Thyroid gland (tissue), 4 donors: Measurements from ENCODE around the gene CD300LG. TPM values are rescaled to one million over a fixed set of nuclear protein-coding genes. Genes with fewer than 3 reads are reported as not detected.
A peak's percentile ranks its signal among the peaks of the same experiment; 100 is the strongest.

Experiments
- DNase-seq, 2 donors: peaks; one replicate each; pipeline ENCODE4 v3.0.0-alpha.2; 2019
- H3K27ac ChIP-seq, 3 donors: fragments of 200-600 bp; sonication (generic); 1 replicate in 2 of 3; 2 replicates in 1 of 3; pipeline ENCODE4 v1.5.1; 2016 to 2019; ENCODE audit warnings: mild to moderate bottlenecking in 1 of 3, moderate library complexity in 1 of 3
- H3K27me3 ChIP-seq: fragments of 200-600 bp; sonication (generic); one replicate; pipeline ENCODE4 v1.5.1; 2019
- H3K36me3 ChIP-seq, 2 donors: fragments of 200-600 bp; sonication (generic); one replicate each; pipeline ENCODE4 v1.5.1; 2016 to 2019
- H3K4me1 ChIP-seq, 2 donors: fragments of 200-600 bp; sonication (generic); one replicate each; pipeline ENCODE4 v1.5.1; 2017 to 2019
- H3K4me3 ChIP-seq, 3 donors: fragments of 200-600 bp; sonication (generic); replicated peaks in 1 of 3; 1 replicate in 2 of 3; 2 replicates in 1 of 3; pipeline ENCODE4 v1.5.1; 2016; ENCODE audit warnings: mild to moderate bottlenecking in 1 of 3
- H3K9me3 ChIP-seq: fragments of 200-600 bp; sonication (generic); one replicate; pipeline ENCODE4 v1.5.1; 2017
- POLR2A ChIP-seq, 2 donors: fragments of 450-650 bp; IDR thresholded peaks; one replicate each; pipeline ENCODE4 v1.6.1; 2017; ENCODE audit warnings: antibody characterized with exemption in 2 of 2, mild to moderate bottlenecking in 2 of 2, moderate library complexity in 1 of 2
- WGBS, 2 donors: methylation state at CpG; one replicate each; pipeline ENCODE4 v1.1.5; 2017; 5-methylcytosine and 5-hydroxymethylcytosine counted together
- intact Hi-C: fragments of 100-400 bp; cut with DNase I; formaldehyde crosslinking; loops from one replicate; pipeline ENCODE4 v1.15.1; 2023
- total RNA-seq, 4 donors: library from RNA; depleted of rRNA; stranded (reverse); fragments of >200 nt; gene quantifications; one replicate each; pipeline ENCODE4 v1.2.3, GENCODE V29; 2016
- TF ChIP-seq, protein P1 (sequence below), 6 experiments: fragments of 200-600 bp in 3 of 6; fragments of 450-650 bp in 3 of 6; sonication (generic) in 3 of 6; IDR thresholded peaks; one replicate each; pipeline ENCODE4 v1.5.1; 2016 to 2019; ENCODE audit warnings: antibody characterized with exemption in 6 of 6, mild to moderate bottlenecking in 2 of 6, inconsistent platforms in 1 of 6, moderate library complexity in 1 of 6

The CD300LG gene
- total RNA-seq, 4 donors from 2014 or later = 1.5 to 22.5 (median 2.2) TPM

DNA sequence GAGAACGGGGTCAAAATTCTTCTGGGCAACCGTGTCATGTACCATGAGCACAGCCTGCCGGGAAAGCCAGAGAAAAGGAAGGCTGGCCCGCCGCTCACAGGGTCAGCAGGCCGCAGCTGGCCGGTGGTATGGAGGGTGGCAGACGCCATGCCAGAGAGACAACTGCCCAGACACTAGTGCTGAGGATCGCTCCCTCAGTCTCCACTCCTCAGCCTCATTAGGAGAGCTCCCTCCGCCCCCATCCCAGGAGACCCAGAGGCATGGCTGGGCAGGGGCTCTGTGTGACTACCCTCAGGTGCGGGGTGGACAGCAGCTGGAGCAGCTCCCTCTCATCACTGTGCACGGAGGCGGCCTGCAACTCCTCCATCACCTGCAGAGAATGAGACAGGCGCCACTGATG lies 17.2 kb upstream of the CD300LG start:
- intact Hi-C loops = loop anchor here (5.0 kb wide), 1 partner anchor 47 kb away; the partner anchor contains the start of gene CFAP97D1
- peaks cover 17 to 27% of the 10 kb centered on the region in 2 donors for H3K4me1 ChIP-seq
- H3K36me3 ChIP-seq = no peaks in the 10 kb centered on the region
- H3K4me3 ChIP-seq = no peak overlapping the region
- no peaks in the 10 kb centered on the region for H3K9me3 ChIP-seq
- no peaks in the 10 kb centered on the region for H3K27me3 ChIP-seq
- no peak overlapping the region for H3K27ac ChIP-seq
- WGBS, 2 donors = 93 to 95% methylated on average over 9 to 13 of the region's 14 CpGs
- no peak for TF ChIP-seq POLR2A (IDR thresholded peaks at IDR 0.05)
- TF ChIP-seq, protein P1, sequence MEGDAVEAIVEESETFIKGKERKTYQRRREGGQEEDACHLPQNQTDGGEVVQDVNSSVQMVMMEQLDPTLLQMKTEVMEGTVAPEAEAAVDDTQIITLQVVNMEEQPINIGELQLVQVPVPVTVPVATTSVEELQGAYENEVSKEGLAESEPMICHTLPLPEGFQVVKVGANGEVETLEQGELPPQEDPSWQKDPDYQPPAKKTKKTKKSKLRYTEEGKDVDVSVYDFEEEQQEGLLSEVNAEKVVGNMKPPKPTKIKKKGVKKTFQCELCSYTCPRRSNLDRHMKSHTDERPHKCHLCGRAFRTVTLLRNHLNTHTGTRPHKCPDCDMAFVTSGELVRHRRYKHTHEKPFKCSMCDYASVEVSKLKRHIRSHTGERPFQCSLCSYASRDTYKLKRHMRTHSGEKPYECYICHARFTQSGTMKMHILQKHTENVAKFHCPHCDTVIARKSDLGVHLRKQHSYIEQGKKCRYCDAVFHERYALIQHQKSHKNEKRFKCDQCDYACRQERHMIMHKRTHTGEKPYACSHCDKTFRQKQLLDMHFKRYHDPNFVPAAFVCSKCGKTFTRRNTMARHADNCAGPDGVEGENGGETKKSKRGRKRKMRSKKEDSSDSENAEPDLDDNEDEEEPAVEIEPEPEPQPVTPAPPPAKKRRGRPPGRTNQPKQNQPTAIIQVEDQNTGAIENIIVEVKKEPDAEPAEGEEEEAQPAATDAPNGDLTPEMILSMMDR (IDR thresholded peaks at IDR 0.05) = no peak
- no peak for DNase-seq

DNA sequence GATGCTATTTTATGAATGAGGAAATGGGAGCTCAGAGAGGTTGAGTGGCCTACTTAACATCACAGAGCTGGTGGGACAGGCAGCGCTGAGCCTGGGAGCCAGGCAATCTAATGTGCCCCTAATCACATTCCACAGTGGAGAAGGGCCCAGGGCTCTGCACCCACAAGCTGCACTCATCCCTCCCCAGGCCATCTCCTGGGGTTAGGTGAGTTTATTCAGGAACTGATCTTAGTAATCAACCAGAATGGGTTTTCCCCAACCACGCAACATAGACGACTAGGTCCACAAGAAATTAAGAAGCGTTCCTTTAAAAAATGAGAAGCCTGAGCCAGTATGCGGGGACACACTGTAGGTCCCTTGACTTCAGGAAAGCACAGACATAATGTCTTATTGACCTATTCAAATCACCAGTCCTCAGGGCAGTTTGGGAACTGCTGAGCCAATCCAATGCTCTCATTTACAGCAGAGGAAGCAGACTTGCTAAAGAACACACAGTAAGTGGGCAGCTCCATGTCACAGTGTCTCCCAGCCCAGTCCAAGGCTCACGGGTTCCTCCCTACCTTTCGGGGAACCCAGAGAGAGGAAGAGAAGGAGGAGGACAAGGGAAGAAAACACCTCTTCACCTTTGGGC lies 16.4 kb upstream of the CD300LG start:
- Histone ChIP-seq H3K27me3 (no peaks in the 10 kb centered on the region), H3K36me3 (no peaks in the 10 kb centered on the region), H3K27ac (no peak overlapping the region), H3K4me1 (peaks cover 17 to 27% of the 10 kb centered on the region in 2 donors), H3K4me3 (no peak overlapping the region), H3K9me3 (no peaks in the 10 kb centered on the region)
- no peak for TF ChIP-seq POLR2A (IDR thresholded peaks at IDR 0.05)
- TF ChIP-seq, protein P1 (IDR thresholded peaks at IDR 0.05) = no peak
- no peak for DNase-seq
- 93 to 95% methylated on average over 6 to 7 of the region's 7 CpGs for WGBS, 2 donors
- intact Hi-C loops = loop anchor here (5.0 kb wide), 1 partner anchor 48 kb away; the partner anchor contains the start of gene CFAP97D1

DNA sequence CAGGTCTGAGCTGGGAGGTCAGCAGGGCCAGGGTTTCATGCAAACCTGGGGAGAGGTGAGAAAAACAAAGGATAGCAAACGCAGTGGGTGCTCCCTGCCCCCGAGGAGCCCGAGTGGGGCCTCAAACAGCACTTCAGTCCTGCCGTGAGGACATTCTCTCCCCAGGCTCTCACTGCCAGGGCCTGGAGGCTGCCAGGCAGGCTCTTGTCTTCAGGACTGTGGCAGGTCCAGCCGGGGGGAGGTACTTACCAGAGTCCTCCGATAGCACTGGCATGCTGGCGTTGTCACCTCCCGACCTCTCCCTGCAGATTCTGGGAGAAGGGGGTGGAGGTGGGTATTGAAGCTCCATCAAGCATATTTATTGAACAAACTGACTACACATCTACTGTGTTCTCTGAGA lies 15.3 kb upstream of the CD300LG start:
- H3K36me3 ChIP-seq = no peaks in the 10 kb centered on the region
- no peak overlapping the region for H3K4me3 ChIP-seq
- no peak overlapping the region for H3K27ac ChIP-seq
- no peaks in the 10 kb centered on the region for H3K27me3 ChIP-seq
- WGBS, 2 donors = 35 to 45% methylated on average over 8 of the region's 8 CpGs
- TF ChIP-seq, protein P1 (IDR thresholded peaks at IDR 0.05) = no peak
- no peak for TF ChIP-seq POLR2A (IDR thresholded peaks at IDR 0.05)
- intact Hi-C loops = loop anchor here (5.0 kb wide), 1 partner anchor 49 kb away; the partner anchor contains the start of gene CFAP97D1
- peaks cover 17 to 27% of the 10 kb centered on the region in 2 donors for H3K4me1 ChIP-seq
- H3K9me3 ChIP-seq = no peaks in the 10 kb centered on the region
- peak; percentile 87 to 94 for DNase-seq

DNA sequence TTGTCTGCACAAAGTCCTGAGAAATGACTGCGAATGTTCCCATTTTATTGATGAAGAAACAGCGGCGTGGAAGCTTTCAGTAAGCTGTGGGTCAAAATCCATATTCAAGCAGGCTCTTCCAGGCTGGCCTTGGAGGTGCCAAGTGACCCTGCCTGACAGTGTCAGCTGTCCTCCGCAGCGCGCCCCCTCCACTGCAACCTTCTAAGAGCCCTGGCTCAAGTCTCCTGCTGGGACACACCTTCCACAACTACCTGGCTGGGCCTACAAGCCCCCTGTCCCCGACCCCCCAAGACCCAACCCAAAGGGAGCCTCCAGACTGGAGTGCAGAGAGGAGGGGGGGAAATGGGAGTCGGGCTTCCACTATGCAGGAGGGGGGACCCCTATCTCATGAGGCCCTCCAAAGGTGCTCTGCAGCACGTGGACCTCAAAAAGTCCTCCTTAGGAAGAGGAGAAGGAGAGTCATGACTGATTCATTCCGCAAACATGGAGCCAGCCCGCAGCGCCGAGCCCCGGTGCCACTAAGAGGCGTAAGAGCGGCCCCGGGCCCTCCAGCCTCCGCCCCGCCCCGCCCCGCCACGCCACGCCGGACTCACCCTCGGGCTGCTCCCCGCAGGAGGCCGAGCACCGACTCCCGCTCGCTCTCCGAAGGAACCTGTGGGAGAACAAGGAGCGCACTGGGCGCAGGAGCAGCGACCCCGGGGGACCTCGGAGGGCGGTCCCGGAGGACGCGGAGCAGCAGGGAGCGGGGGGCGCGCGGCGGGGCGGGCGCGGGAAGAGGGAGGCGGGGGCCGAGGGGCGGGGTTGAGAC lies 14.6 kb upstream of the CD300LG start:
- intact Hi-C loops = loop anchor here (5.0 kb wide), 1 partner anchor 50 kb away; the partner anchor contains the start of gene CFAP97D1
- DNase-seq = peak; percentile 52 to 56
- WGBS, 2 donors = 27 to 77% methylated on average over 4 to 13 of the region's 51 CpGs
- no peak for TF ChIP-seq POLR2A (IDR thresholded peaks at IDR 0.05)
- TF ChIP-seq, protein P1 (IDR thresholded peaks at IDR 0.05) = no peak
- H3K4me3 ChIP-seq = peak overlapping the region; percentile 15 to 85 (median 75)
- peaks cover 17 to 27% of the 10 kb centered on the region in 2 donors for H3K4me1 ChIP-seq
- H3K27ac ChIP-seq = peak overlapping the region in 1 of 3 donors; percentile 59
- H3K9me3 ChIP-seq = no peaks in the 10 kb centered on the region
- H3K27me3 ChIP-seq = no peaks in the 10 kb centered on the region
- no peaks in the 10 kb centered on the region for H3K36me3 ChIP-seq
